C4-2B (cell line): ENCODE results near the gene CMIP.
"Not testable (repeated sequence)": the region's sequence is repeated elsewhere in the genome, so short reads cannot be mapped to it uniquely, and the experiment has no call there.

Source experiments
- H3K27ac ChIP-seq: fragments of 450-650 bp; 2 replicates; pipeline ENCODE4 v1.5.1; 2017
- ZFX ChIP-seq: fragments of 450-650 bp; IDR thresholded peaks from 2 replicates; pipeline ENCODE4 v1.6.1; 2017
- TF ChIP-seq, protein P1 (sequence below): fragments of 450-650 bp; conservative IDR thresholded peaks from 2 replicates; pipeline ENCODE4 v1.5.1; 2017; ENCODE audit warnings: mild to moderate bottlenecking

The CMIP gene

DNA sequence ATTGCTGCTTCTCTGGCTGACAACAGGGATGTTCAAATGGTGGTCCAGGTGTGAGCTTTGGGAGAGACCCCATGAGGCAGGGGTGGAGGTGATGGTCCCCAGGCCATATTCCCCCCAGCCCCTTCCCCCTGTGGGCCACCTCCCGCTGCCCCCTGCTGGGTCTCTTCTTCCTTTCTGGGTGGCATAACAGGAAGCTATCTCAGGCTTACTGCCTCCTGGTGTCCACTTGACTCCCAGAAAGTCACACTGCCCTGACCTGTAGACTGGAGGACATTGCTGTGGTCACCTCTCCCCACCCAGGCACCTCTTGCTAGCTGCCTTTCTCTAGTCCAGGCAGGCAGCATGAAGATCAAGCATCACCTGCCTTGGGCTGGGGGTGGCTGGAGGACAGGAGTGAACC lies 288.1 kb downstream of the CMIP start:
- no peak overlapping the region for H3K27ac ChIP-seq
- TF ChIP-seq ZFX: no peak
- TF ChIP-seq, protein P1, sequence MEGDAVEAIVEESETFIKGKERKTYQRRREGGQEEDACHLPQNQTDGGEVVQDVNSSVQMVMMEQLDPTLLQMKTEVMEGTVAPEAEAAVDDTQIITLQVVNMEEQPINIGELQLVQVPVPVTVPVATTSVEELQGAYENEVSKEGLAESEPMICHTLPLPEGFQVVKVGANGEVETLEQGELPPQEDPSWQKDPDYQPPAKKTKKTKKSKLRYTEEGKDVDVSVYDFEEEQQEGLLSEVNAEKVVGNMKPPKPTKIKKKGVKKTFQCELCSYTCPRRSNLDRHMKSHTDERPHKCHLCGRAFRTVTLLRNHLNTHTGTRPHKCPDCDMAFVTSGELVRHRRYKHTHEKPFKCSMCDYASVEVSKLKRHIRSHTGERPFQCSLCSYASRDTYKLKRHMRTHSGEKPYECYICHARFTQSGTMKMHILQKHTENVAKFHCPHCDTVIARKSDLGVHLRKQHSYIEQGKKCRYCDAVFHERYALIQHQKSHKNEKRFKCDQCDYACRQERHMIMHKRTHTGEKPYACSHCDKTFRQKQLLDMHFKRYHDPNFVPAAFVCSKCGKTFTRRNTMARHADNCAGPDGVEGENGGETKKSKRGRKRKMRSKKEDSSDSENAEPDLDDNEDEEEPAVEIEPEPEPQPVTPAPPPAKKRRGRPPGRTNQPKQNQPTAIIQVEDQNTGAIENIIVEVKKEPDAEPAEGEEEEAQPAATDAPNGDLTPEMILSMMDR: no peak

DNA sequence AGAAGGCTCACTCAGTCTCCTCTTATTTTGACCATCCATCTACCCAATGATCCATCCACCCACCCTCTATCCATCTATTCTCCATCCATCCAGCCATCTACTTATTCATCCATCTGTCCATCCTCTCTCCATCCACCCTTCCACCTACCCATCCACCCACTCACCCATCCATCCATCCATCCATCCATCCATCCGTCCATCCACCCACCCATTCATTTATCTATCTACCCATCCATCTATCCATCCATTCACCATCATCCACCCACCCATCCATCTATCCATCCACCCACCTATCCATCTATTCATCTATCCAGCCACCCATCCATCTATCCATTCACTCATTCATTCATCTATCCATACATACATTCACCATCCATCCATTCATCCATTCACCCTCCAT lies 288.7 kb downstream of the CMIP start:
- TF ChIP-seq, protein P1: no peak
- TF ChIP-seq ZFX: no peak
- no peak overlapping the region for H3K27ac ChIP-seq

DNA sequence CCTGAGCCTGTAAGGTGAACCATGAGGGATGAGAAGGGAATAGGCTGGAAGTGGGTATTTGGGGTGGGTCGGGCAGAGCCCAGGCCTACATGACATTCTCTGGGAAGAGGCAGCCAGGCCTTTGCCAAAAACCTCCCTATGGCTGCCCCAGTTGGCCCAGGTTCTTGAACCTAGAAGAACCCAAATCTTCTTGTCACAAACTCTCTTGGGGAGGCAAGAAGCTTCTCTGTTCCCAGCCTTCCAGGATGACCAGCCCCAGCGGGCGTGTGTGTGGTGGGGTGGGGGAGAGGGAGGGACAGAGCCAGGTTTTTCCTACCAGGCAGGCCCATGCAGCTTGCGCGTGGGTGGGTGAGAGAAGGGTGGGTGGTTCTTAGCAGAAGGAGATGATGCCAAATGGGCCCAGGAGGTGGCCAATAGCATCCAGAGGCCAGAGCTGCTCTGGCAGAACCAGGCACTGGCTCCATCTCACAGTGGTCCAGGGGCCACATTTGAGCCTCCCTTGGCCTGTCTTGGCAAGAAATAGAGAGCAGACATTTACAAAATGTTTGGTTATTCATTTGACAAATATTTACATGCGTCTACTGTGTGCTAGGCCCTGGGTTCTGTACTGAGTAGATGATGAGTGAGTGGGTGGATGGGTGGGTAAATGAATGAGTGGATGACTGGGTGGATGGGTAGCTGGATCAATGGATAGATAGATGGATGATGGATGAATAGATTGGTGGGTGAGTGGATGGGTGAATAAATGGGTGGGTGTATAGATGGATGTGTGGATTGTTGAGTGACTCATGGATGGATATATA lies 290.2 kb downstream of the CMIP start:
- no peak overlapping the region for H3K27ac ChIP-seq
- no peak for TF ChIP-seq ZFX

DNA sequence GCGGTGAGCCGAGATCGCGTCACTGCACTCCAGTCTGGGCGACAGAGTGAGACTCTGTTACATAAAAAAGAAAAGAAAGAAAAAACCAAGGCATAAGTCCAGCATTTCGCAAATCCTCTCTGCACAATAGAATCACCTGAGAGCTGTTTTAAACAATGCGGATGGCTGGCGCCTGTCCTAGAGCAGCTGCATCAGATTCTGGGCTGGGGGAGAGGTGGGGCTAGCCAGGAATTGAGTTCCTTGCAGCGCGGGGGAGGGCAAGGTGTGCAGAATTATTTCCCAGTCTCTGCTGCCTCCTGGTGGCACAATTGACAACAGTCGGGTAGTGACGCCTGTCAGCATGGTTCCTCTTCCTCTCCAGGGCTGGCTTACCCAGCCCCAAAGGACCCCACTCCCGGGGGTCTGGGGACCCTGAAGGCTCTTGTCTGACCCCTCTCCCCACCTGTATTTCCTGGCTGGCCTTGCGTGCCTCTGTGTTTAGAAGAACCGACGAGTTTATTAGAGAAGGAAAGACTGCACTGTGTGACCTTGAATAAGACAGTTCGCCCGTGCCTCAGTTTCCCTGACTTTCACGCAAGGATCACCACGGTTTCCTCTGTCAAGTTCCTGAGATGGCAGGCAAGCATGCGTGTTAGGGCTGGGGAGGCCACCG lies 293.4 kb downstream of the CMIP start:
- TF ChIP-seq, protein P1: peak; percentile 90
- TF ChIP-seq ZFX: no peak
- no peak overlapping the region; the same call in 1 of the 2 replicates for H3K27ac ChIP-seq

DNA sequence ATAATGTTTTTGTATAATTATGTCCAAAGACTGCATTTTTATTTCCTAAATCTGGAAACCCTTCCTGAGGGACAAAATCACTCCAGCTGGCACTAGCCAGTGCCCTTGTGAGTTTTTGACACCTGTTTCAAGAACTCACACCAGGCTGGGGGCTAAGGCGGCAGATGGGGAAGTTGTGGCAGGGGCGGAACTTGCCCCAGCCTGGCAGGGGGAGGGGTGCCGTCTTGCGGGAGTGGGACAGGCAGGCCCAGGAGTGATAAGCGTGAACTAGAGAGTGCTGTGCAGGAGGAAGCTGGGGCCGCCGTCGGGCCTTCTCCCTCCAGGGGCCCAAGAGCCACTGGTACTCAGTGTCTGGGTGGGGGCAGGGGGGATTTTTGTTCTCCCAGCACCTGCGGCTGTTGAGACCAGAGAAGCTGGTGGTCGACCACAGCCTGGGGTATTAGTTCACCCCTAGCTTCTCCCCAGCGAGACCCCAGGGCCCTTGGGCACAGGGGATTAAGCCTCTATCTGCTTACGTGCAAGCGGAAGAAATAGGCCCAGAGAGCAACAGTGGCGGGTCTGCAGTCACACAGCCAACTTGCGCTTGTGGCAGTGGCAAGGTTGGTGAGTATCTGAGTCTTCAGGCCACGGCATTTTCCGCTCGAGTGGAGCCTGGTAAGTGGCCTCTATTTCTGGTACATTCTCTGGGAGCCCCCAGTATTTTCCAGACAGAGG lies 294.3 kb downstream of the CMIP start:
- no peak overlapping the region for H3K27ac ChIP-seq
- TF ChIP-seq ZFX: no peak
- TF ChIP-seq, protein P1: no peak

DNA sequence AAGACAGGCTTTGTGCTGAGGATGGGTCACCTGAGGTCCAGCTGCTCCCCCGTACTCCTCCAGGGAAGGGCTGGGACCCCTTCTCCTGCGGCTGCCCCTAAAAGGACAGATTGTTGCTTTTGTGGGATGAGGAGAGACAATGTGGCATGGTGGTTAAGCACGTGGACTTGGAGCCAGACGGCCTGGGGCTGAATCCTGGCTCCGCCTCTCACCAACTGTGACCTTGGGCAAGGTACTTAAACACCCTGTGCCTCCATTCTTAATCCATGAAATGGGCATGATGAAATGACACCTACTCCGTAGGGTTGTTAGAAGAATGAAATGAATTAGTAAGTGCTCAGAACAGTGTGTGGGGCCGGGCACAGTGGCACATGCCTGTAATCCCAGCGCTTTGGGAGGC lies 294.9 kb downstream of the CMIP start:
- H3K27ac ChIP-seq: no peak overlapping the region
- TF ChIP-seq ZFX: no peak
- TF ChIP-seq, protein P1: no peak

DNA sequence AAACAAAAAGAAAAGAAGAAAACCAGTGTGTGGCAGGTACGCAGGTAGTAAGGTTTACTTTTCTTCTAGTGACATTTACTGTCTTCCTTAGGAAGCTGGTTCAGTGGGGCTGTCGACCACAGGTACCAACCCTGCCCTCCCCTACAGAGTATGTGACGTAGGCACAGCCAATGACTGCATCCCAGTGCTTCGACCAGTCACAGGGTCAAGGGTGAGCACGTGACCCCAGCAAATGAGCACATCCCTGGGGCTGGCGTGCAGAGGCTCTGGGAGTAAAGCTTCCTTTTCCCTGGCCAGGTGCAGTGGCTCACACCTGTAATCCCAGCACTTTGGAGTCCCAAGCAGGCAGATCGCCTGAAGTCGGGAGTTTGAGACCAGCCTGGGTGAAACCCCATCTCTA lies 295.6 kb downstream of the CMIP start:
- no peak overlapping the region for H3K27ac ChIP-seq
- TF ChIP-seq, protein P1: no peak
- no peak for TF ChIP-seq ZFX

DNA sequence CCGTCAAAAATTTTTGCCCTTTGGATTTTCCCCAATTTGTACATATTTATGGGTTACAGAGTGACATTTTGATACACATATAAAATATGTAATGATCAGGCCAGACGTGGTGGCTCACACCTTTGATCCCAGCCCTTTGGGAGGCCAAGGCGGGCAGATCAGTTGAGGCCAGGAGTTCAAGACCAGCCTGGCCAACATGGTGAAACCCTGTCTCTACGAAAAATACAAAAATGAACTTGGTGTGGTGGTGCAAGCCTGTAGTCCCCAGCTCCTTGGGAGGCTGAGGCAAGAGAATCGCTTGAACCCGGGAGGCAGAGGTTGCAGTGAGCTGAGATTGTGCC lies 296.8 kb downstream of the CMIP start:
- H3K27ac ChIP-seq: not testable (repeated sequence)
